ENCODE measurements around the gene PHLDA2. TPM values are rescaled to one million over a fixed set of nuclear protein-coding genes. Genes with fewer than 3 reads are reported as not detected.

The PHLDA2 gene
- polyA plus RNA-seq, 4 donors: 5.7 to 55.1 (median 25.2) TPM

- Histone ChIP-seq H3K36me3 (ENCODE audit: control insufficient read depth in 3 of 3, insufficient read depth in 2 of 3, low read depth in 1 of 3, low read length in 3 of 3) (peaks cover 0 to 3% (median 0%) of the 10 kb centered on the region in 3 donors), H3K4me1 (ENCODE audit: control insufficient read depth in 3 of 3, insufficient read depth in 2 of 3, low read depth in 1 of 3, low read length in 2 of 3) (peaks cover 0 to 23% (median 2%) of the 10 kb centered on the region in 3 donors), H3K4me3 (ENCODE audit: low read depth in 1 of 3, low read length in 3 of 3) (peak overlapping the region; percentile 38 to 93 (median 52)), H3K9me3 (ENCODE audit: control insufficient read depth in 2 of 2, insufficient read depth in 1 of 2, low read depth in 1 of 2, low read length in 1 of 2) (no peaks in the 10 kb centered on the region), H3K27ac (ENCODE audit: low read depth in 1 of 3, low read length in 2 of 3) (peak overlapping the region; percentile 85 to 100 (median 98)), H3K27me3 (ENCODE audit: control insufficient read depth in 3 of 3, insufficient read depth in 3 of 3, low read length in 3 of 3) (peaks cover 0 to 44% (median 0%) of the 10 kb centered on the region in 3 donors)
- DNase-seq: peak; percentile 80 to 87
- no peak for FAIRE-seq
- 2 to 3% (median 2%) methylated on average over 40 to 47 of the region's 47 CpGs for WGBS, 3 donors
Observed at GRCh38 chr11:2929950-2930703, 907 bp upstream of the PHLDA2 start.

GRCh38 chr11:2929531-2929949 lies 320 bp upstream of the PHLDA2 start:
- Histone ChIP-seq H3K9me3 (ENCODE audit: control insufficient read depth in 2 of 2, insufficient read depth in 1 of 2, low read depth in 1 of 2, low read length in 1 of 2) (no peaks in the 10 kb centered on the region), H3K27me3 (ENCODE audit: control insufficient read depth in 3 of 3, insufficient read depth in 3 of 3, low read length in 3 of 3) (peaks cover 0 to 44% (median 0%) of the 10 kb centered on the region in 3 donors), H3K4me1 (ENCODE audit: control insufficient read depth in 3 of 3, insufficient read depth in 2 of 3, low read depth in 1 of 3, low read length in 2 of 3) (peaks cover 0 to 27% (median 6%) of the 10 kb centered on the region in 3 donors), H3K4me3 (ENCODE audit: low read depth in 1 of 3, low read length in 3 of 3) (peak overlapping the region in 2 of 3 donors; percentile 52 to 93), H3K36me3 (ENCODE audit: control insufficient read depth in 3 of 3, insufficient read depth in 2 of 3, low read depth in 1 of 3, low read length in 3 of 3) (peaks cover 0 to 3% (median 0%) of the 10 kb centered on the region in 3 donors), H3K27ac (ENCODE audit: low read depth in 1 of 3, low read length in 2 of 3) (peak overlapping the region; percentile 85 to 100 (median 98))
- DNase-seq (peak; percentile 86 to 89), FAIRE-seq (no peak)
- WGBS, 3 donors: 0 to 1% (median 1%) methylated on average over 25 to 48 of the region's 48 CpGs

GRCh38 chr11:2927851-2928604 lies 1.2 kb downstream of the PHLDA2 start:
- Histone ChIP-seq H3K4me3 (ENCODE audit: low read depth in 1 of 3, low read length in 3 of 3) (peak overlapping the region; percentile 52 to 93 (median 66)), H3K27me3 (ENCODE audit: control insufficient read depth in 3 of 3, insufficient read depth in 3 of 3, low read length in 3 of 3) (peaks cover 0 to 44% (median 0%) of the 10 kb centered on the region in 3 donors), H3K4me1 (ENCODE audit: control insufficient read depth in 3 of 3, insufficient read depth in 2 of 3, low read depth in 1 of 3, low read length in 2 of 3) (peaks cover 0 to 31% (median 6%) of the 10 kb centered on the region in 3 donors), H3K27ac (ENCODE audit: low read depth in 1 of 3, low read length in 2 of 3) (peak overlapping the region in 2 of 3 donors; percentile 97 to 99), H3K36me3 (ENCODE audit: control insufficient read depth in 3 of 3, insufficient read depth in 2 of 3, low read depth in 1 of 3, low read length in 3 of 3) (peaks cover 0 to 3% (median 0%) of the 10 kb centered on the region in 3 donors), H3K9me3 (ENCODE audit: control insufficient read depth in 2 of 2, insufficient read depth in 1 of 2, low read depth in 1 of 2, low read length in 1 of 2) (no peaks in the 10 kb centered on the region)
- 29 to 39% (median 32%) methylated on average over 25 of the region's 25 CpGs for WGBS, 3 donors
- peak in 1 of 2 donors; percentile 55 for DNase-seq
- FAIRE-seq: no peak

- 85 to 89% (median 87%) methylated on average over 12 of the region's 12 CpGs for WGBS, 3 donors
- Histone ChIP-seq H3K4me1 (ENCODE audit: control insufficient read depth in 3 of 3, insufficient read depth in 2 of 3, low read depth in 1 of 3, low read length in 2 of 3) (peaks cover 0 to 36% (median 6%) of the 10 kb centered on the region in 3 donors), H3K27me3 (ENCODE audit: control insufficient read depth in 3 of 3, insufficient read depth in 3 of 3, low read length in 3 of 3) (peaks cover 0 to 44% (median 0%) of the 10 kb centered on the region in 3 donors), H3K36me3 (ENCODE audit: control insufficient read depth in 3 of 3, insufficient read depth in 2 of 3, low read depth in 1 of 3, low read length in 3 of 3) (peaks cover 0 to 7% (median 0%) of the 10 kb centered on the region in 3 donors), H3K27ac (ENCODE audit: low read depth in 1 of 3, low read length in 2 of 3) (no peak overlapping the region), H3K4me3 (ENCODE audit: low read depth in 1 of 3, low read length in 3 of 3) (peak overlapping the region in 1 of 3 donors; percentile 93), H3K9me3 (ENCODE audit: control insufficient read depth in 2 of 2, insufficient read depth in 1 of 2, low read depth in 1 of 2, low read length in 1 of 2) (no peaks in the 10 kb centered on the region)
- DNase-seq (no peak), FAIRE-seq (no peak)
Observed at GRCh38 chr11:2927121-2927800, 2.0 kb downstream of the PHLDA2 start.

GRCh38 chr11:2926611-2927051 lies 2.6 kb downstream of the PHLDA2 start:
- Histone ChIP-seq H3K36me3 (ENCODE audit: control insufficient read depth in 3 of 3, insufficient read depth in 2 of 3, low read depth in 1 of 3, low read length in 3 of 3) (peaks cover 0 to 13% (median 0%) of the 10 kb centered on the region in 3 donors), H3K27me3 (ENCODE audit: control insufficient read depth in 3 of 3, insufficient read depth in 3 of 3, low read length in 3 of 3) (peaks cover 0 to 40% (median 0%) of the 10 kb centered on the region in 3 donors), H3K4me1 (ENCODE audit: control insufficient read depth in 3 of 3, insufficient read depth in 2 of 3, low read depth in 1 of 3, low read length in 2 of 3) (peaks cover 0 to 36% (median 6%) of the 10 kb centered on the region in 3 donors), H3K27ac (ENCODE audit: low read depth in 1 of 3, low read length in 2 of 3) (no peak overlapping the region), H3K9me3 (ENCODE audit: control insufficient read depth in 2 of 2, insufficient read depth in 1 of 2, low read depth in 1 of 2, low read length in 1 of 2) (no peaks in the 10 kb centered on the region), H3K4me3 (ENCODE audit: low read depth in 1 of 3, low read length in 3 of 3) (no peak overlapping the region)
- WGBS, 3 donors: 94 to 98% (median 95%) methylated on average over 11 of the region's 11 CpGs
- DNase-seq: no peak
- no peak for FAIRE-seq

GRCh38 chr11:2924821-2925675 lies 4.2 kb downstream of the PHLDA2 start:
- WGBS, 3 donors: 41 to 78% (median 66%) methylated on average over 28 to 30 of the region's 30 CpGs

GRCh38 chr11:2924381-2924780 lies 4.8 kb downstream of the PHLDA2 start:
- H3K9me3 ChIP-seq (ENCODE audit: control insufficient read depth in 2 of 2, insufficient read depth in 1 of 2, low read depth in 1 of 2, low read length in 1 of 2): no peaks in the 10 kb centered on the region
- FAIRE-seq: no peak
- H3K36me3 ChIP-seq (ENCODE audit: control insufficient read depth in 3 of 3, insufficient read depth in 2 of 3, low read depth in 1 of 3, low read length in 3 of 3): peaks cover 0 to 15% (median 0%) of the 10 kb centered on the region in 3 donors
- H3K27me3 ChIP-seq (ENCODE audit: control insufficient read depth in 3 of 3, insufficient read depth in 3 of 3, low read length in 3 of 3): peaks cover 0 to 27% (median 0%) of the 10 kb centered on the region in 3 donors
- H3K4me1 ChIP-seq (ENCODE audit: control insufficient read depth in 3 of 3, insufficient read depth in 2 of 3, low read depth in 1 of 3, low read length in 2 of 3): peaks cover 0 to 25% (median 6%) of the 10 kb centered on the region in 3 donors
- peak; percentile 17 to 88 for DNase-seq
- 11 to 62% (median 40%) methylated on average over 8 to 10 of the region's 10 CpGs for WGBS, 3 donors
- no peak overlapping the region for H3K4me3 ChIP-seq (ENCODE audit: low read depth in 1 of 3, low read length in 3 of 3)
- H3K27ac ChIP-seq (ENCODE audit: low read depth in 1 of 3, low read length in 2 of 3): peak overlapping the region in 2 of 3 donors; percentile 33 to 84

More at GRCh38 chr11:2924821-2925675, 4.2 kb downstream of the PHLDA2 start:
- Histone ChIP-seq H3K4me3 (ENCODE audit: low read depth in 1 of 3, low read length in 3 of 3) (no peak overlapping the region), H3K4me1 (ENCODE audit: control insufficient read depth in 3 of 3, insufficient read depth in 2 of 3, low read depth in 1 of 3, low read length in 2 of 3) (peaks cover 0 to 30% (median 6%) of the 10 kb centered on the region in 3 donors), H3K36me3 (ENCODE audit: control insufficient read depth in 3 of 3, insufficient read depth in 2 of 3, low read depth in 1 of 3, low read length in 3 of 3) (peaks cover 0 to 13% (median 0%) of the 10 kb centered on the region in 3 donors), H3K27me3 (ENCODE audit: control insufficient read depth in 3 of 3, insufficient read depth in 3 of 3, low read length in 3 of 3) (peaks cover 0 to 31% (median 0%) of the 10 kb centered on the region in 3 donors), H3K9me3 (ENCODE audit: control insufficient read depth in 2 of 2, insufficient read depth in 1 of 2, low read depth in 1 of 2, low read length in 1 of 2) (no peaks in the 10 kb centered on the region), H3K27ac (ENCODE audit: low read depth in 1 of 3, low read length in 2 of 3) (peak overlapping the region in 2 of 3 donors; percentile 33 to 84)
- DNase-seq: peak; percentile 58 to 84
- no peak for FAIRE-seq
